Measurements from ENCODE around the gene PEX14. TPM values are rescaled to one million over a fixed set of nuclear protein-coding genes. Genes with fewer than 3 reads are reported as not detected.

The PEX14 gene
- polyA plus RNA-seq, 3 donors, result 2.2 to 8.8 (median 2.7) TPM

GRCh38 chr1:10431070-10431730 is 43.5 kb upstream of the PEX14 start:
- no peak for TF ChIP-seq CTCF (IDR thresholded peaks at IDR 0.05)
- Mint-ChIP-seq H3K27me3 (ENCODE audit: low read depth in 3 of 3) (peaks cover 0 to 5% (median 1%) of the 10 kb centered on the region in 3 donors), H3K4me3 (peak overlapping the region; percentile 88 to 92), H3K36me3 (no peaks in the 10 kb centered on the region), H3K9me3 (no peaks in the 10 kb centered on the region), H3K27ac (peak overlapping the region; percentile 13 to 91 (median 24)), H3K4me1 (peaks cover 28% of the 10 kb centered on the region)
- intact Hi-C loops (cut with micrococcal nuclease), result loop anchor here (2.0 to 5.0 kb wide), 3 partner anchors 41 to 61 kb away; partner anchors contain the start of genes DFFA (in 2 of the 2) and PEX14 (in 1 of the 2)
- DNase-seq, result no peak
- H3K4me3 ChIP-seq (replicated peaks in 1 of 3; ENCODE audit: low read depth in 2 of 3, low read length in 3 of 3), result peak overlapping the region; percentile 37 to 84 (median 67)
- peak overlapping the region; percentile 58 for H3K9ac ChIP-seq (ENCODE audit: insufficient read depth, low read length, poor library complexity, severe bottlenecking)
- H3K27ac ChIP-seq (ENCODE audit: low read depth in 1 of 2, low read length in 2 of 2), result peak overlapping the region in 1 of 2 donors; percentile 54
- H3K9me3 ChIP-seq (replicated peaks in 1 of 2; ENCODE audit: control insufficient read depth in 1 of 2, insufficient read depth in 1 of 2, low read length in 2 of 2), result no peaks in the 10 kb centered on the region
- no peaks in the 10 kb centered on the region for H3K79me2 ChIP-seq (ENCODE audit: insufficient read depth, low read length)
- H3K27me3 ChIP-seq (ENCODE audit: control insufficient read depth in 2 of 2, insufficient read depth in 2 of 2, low read length in 2 of 2), result no peaks in the 10 kb centered on the region
- no peaks in the 10 kb centered on the region for H4K20me1 ChIP-seq (ENCODE audit: insufficient read depth, low read length)
- peaks cover 25 to 40% of the 10 kb centered on the region in 2 donors for H3K4me1 ChIP-seq (ENCODE audit: control insufficient read depth in 1 of 2, insufficient read depth in 2 of 2, low read length in 2 of 2)
- H3K36me3 ChIP-seq (replicated peaks in 1 of 2; ENCODE audit: control insufficient read depth in 1 of 2, insufficient read depth in 2 of 2, low read length in 2 of 2), result no peaks in the 10 kb centered on the region
- 22% methylated on average over 28 of the region's 30 CpGs for WGBS (ENCODE audit: insufficient coverage)
- H3K4me2 ChIP-seq (replicated peaks; ENCODE audit: extremely low read depth, low read length, poor library complexity, severe bottlenecking), result peak overlapping the region; percentile 86
- H2AFZ ChIP-seq (ENCODE audit: insufficient read depth, low read depth, low read length, poor library complexity, severe bottlenecking), result peak overlapping the region; percentile 97

- Histone ChIP-seq H3K27me3 (ENCODE audit: control insufficient read depth in 2 of 2, insufficient read depth in 2 of 2, low read length in 2 of 2) (no peaks in the 10 kb centered on the region), H4K20me1 (ENCODE audit: insufficient read depth, low read length) (no peaks in the 10 kb centered on the region), H3K4me1 (ENCODE audit: control insufficient read depth in 1 of 2, insufficient read depth in 2 of 2, low read length in 2 of 2) (peaks cover 15 to 24% of the 10 kb centered on the region in 2 donors), H3K9ac (ENCODE audit: insufficient read depth, low read length, poor library complexity, severe bottlenecking) (no peak overlapping the region), H2AFZ (ENCODE audit: insufficient read depth, low read depth, low read length, poor library complexity, severe bottlenecking) (no peak overlapping the region), H3K9me3 (replicated peaks in 1 of 2; ENCODE audit: control insufficient read depth in 1 of 2, insufficient read depth in 1 of 2, low read length in 2 of 2) (no peaks in the 10 kb centered on the region), H3K79me2 (ENCODE audit: insufficient read depth, low read length) (no peaks in the 10 kb centered on the region), H3K36me3 (replicated peaks in 1 of 2; ENCODE audit: control insufficient read depth in 1 of 2, insufficient read depth in 2 of 2, low read length in 2 of 2) (no peaks in the 10 kb centered on the region), H3K4me3 (replicated peaks in 1 of 3; ENCODE audit: low read depth in 2 of 3, low read length in 3 of 3) (no peak overlapping the region), H3K27ac (ENCODE audit: low read depth in 1 of 2, low read length in 2 of 2) (no peak overlapping the region), H3K4me2 (replicated peaks; ENCODE audit: extremely low read depth, low read length, poor library complexity, severe bottlenecking) (no peak overlapping the region)
- Mint-ChIP-seq H3K27ac (peak overlapping the region in 1 of 7 donors; percentile 76), H3K4me3 (no peak overlapping the region), H3K27me3 (ENCODE audit: low read depth in 3 of 3) (peaks cover 0 to 5% (median 0%) of the 10 kb centered on the region in 3 donors), H3K4me1 (peaks cover 15% of the 10 kb centered on the region), H3K36me3 (peaks cover 0 to 2% of the 10 kb centered on the region in 2 donors), H3K9me3 (no peaks in the 10 kb centered on the region)
- DNase-seq, result no peak
- 91% methylated on average over 8 of the region's 14 CpGs for WGBS (ENCODE audit: insufficient coverage)
- TF ChIP-seq CTCF (IDR thresholded peaks at IDR 0.05), result no peak
- intact Hi-C loops (cut with micrococcal nuclease), result loop anchor here in 1 of 2 donors (5.0 kb wide), 2 partner anchors 39 to 59 kb away; partner anchors contain the start of genes DFFA and PEX14
Observed at GRCh38 chr1:10432910-10433700, 41.6 kb upstream of the PEX14 start.

Measured in CD14-positive monocyte (primary cell).